Measurements from ENCODE around the gene CREG1.

The CREG1 gene

DNA sequence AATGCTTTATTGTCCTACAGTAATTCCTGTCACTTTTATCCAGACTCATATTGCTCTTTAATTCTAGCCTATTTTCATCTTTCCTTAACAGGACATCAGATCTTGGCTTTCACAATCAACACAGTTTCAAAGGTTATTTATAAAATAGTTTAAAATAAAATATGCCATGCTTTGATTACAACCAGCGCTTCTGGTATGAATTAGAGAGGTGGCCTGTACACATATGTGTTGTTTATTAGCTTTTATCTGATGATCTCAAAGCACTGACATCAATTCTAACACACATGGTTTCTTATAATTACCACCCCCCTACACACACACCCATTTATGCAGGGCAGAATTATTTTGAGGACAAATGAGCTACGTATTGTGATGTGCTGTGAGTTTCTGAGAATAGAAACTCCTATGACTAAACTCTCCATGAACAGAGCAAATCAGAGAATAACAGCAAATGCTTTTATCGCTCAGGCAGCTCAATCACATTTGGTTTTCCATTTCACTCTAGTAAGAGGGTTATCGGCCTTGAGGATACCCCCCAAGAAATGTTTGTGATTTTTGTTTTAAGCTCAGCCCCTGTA lies 53.2 kb downstream of the CREG1 start:
- Histone ChIP-seq H3K36me3 (ENCODE audit: insufficient read depth, low read length) (no peaks in the 10 kb centered on the region), H3K4me3 (ENCODE audit: low read depth in 1 of 2, low read length in 2 of 2) (no peak overlapping the region), H3K27ac (ENCODE audit: low read depth, low read length) (no peak overlapping the region), H3K9ac (ENCODE audit: low read length) (no peak overlapping the region), H3K4me1 (ENCODE audit: insufficient read depth, low read length) (no peaks in the 10 kb centered on the region), H3K9me3 (ENCODE audit: low read length) (no peaks in the 10 kb centered on the region), H3K27me3 (ENCODE audit: control insufficient read depth in 1 of 2, insufficient read depth in 2 of 2, low read length in 2 of 2) (no peaks in the 10 kb centered on the region)

DNA sequence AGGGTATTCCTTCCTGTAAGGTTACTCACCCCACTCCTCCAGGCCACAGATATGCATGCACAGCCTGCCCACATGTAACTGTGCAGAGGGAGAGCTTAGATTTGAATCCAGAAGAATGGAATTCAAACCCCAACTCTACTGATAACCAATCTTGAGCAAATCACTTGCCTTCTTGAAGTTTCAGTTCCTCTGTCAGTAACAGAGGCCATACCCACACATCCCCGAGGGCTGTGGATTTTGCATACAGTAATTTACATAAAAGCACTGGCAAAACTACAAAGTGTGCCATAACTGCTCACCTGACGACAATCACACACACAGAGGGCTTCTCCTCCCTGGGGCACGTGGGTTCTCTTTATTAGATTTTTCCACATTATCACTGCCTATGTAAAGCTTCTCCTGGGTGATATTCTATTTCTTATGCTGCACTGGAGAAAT lies 53.9 kb downstream of the CREG1 start:
- H3K4me1 ChIP-seq (ENCODE audit: insufficient read depth, low read length), result no peaks in the 10 kb centered on the region
- H3K9ac ChIP-seq (ENCODE audit: low read length), result no peak overlapping the region
- no peaks in the 10 kb centered on the region for H3K27me3 ChIP-seq (ENCODE audit: control insufficient read depth in 1 of 2, insufficient read depth in 2 of 2, low read length in 2 of 2)
- no peak overlapping the region for H3K27ac ChIP-seq (ENCODE audit: low read depth, low read length)
- H3K36me3 ChIP-seq (ENCODE audit: insufficient read depth, low read length), result no peaks in the 10 kb centered on the region
- H3K4me3 ChIP-seq (ENCODE audit: low read depth in 1 of 2, low read length in 2 of 2), result no peak overlapping the region
- H3K9me3 ChIP-seq (ENCODE audit: low read length), result no peaks in the 10 kb centered on the region

DNA sequence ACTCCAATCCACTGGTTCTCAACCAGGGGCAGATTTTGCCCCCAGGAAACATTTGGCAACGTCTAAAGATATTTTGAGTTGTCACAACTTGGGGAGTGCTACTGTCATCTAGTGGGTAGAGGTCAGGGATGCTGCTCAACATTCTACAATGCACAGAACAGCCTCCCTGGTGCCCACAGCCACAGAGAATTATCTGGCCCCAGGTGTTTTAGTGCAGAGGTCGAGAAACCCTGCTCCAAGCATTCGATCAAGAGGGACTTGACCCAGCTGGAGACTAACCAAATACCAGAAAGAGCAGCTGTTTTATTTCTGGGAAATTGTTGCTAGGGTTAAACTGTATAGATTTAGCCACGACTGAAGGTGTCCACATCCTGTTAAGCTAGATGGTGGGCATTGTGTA lies 54.5 kb downstream of the CREG1 start:
- Histone ChIP-seq H3K9me3 (ENCODE audit: low read length) (no peaks in the 10 kb centered on the region), H3K4me3 (ENCODE audit: low read depth in 1 of 2, low read length in 2 of 2) (no peak overlapping the region), H3K36me3 (ENCODE audit: insufficient read depth, low read length) (no peaks in the 10 kb centered on the region), H3K27ac (ENCODE audit: low read depth, low read length) (no peak overlapping the region), H3K9ac (ENCODE audit: low read length) (no peak overlapping the region), H3K4me1 (ENCODE audit: insufficient read depth, low read length) (no peaks in the 10 kb centered on the region), H3K27me3 (ENCODE audit: control insufficient read depth in 1 of 2, insufficient read depth in 2 of 2, low read length in 2 of 2) (no peaks in the 10 kb centered on the region)

DNA sequence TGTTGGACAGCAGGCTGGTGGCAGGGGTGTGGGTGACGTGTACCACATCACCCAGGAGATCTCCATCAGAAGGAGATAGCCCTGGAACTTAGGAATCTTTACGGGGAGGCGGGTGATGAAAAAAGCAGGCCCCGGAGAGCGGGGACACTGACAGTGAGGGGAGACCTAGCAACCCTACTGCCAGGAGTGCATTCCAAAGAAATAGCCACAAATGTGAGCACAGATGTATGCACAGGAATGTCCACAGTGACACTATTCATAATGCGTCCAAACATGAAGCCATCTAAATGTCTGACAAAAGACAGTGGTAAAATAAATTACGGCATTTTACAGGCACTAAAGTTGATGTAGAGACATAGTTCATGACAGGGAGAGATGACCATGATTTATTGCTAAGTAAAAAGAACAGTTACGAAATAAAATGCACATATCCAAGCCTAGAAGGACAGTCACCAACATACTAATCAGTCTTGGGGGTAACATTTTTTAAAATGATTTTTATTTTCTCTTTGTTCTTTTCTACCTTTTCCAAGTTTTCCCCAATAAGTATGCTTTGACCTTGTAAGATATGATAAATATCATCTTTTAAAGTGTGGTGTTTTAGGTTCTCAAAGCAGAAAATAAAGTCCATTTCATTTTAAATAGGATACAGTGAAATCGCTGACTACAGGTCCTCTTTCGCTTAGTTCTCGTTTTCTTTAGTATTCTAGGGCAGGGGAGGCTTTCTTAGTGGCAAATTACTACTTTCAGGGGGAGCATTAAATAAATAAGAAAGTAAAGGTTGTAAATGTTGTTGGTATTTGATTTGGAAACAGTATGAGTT lies 56.6 kb downstream of the CREG1 start:
- Histone ChIP-seq H3K27ac (ENCODE audit: low read depth, low read length) (no peak overlapping the region), H3K36me3 (ENCODE audit: insufficient read depth, low read length) (no peaks in the 10 kb centered on the region), H3K4me3 (ENCODE audit: low read depth in 1 of 2, low read length in 2 of 2) (no peak overlapping the region), H3K9ac (ENCODE audit: low read length) (no peak overlapping the region), H3K27me3 (ENCODE audit: control insufficient read depth in 1 of 2, insufficient read depth in 2 of 2, low read length in 2 of 2) (no peaks in the 10 kb centered on the region), H3K9me3 (ENCODE audit: low read length) (no peaks in the 10 kb centered on the region), H3K4me1 (ENCODE audit: insufficient read depth, low read length) (no peaks in the 10 kb centered on the region)

DNA sequence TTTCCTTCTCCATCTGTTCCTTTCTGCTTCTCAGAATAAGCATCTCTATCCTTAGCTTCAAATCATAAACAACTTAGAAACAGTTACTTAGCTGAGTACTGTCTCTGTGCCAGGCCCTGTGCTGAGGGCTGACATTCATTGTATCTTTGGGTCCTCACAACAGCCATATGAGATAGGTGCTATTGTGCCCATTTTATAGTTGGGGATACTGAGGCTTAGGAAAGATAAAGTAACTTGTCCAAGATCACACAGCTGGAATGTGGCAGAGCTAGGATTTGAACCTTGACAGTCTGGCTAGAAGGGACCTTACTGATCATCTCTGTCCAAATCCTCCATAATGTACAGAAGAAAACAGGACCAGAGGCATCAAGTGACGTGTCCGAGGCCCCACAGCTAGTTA lies 60.2 kb downstream of the CREG1 start:
- H3K9ac ChIP-seq (ENCODE audit: low read length), result no peak overlapping the region
- no peak overlapping the region for H3K27ac ChIP-seq (ENCODE audit: low read depth, low read length)
- no peaks in the 10 kb centered on the region for H3K27me3 ChIP-seq (ENCODE audit: control insufficient read depth in 1 of 2, insufficient read depth in 2 of 2, low read length in 2 of 2)
- H3K4me3 ChIP-seq (ENCODE audit: low read depth in 1 of 2, low read length in 2 of 2), result no peak overlapping the region
- no peaks in the 10 kb centered on the region for H3K36me3 ChIP-seq (ENCODE audit: insufficient read depth, low read length)
- H3K9me3 ChIP-seq (ENCODE audit: low read length), result no peaks in the 10 kb centered on the region
- H3K4me1 ChIP-seq (ENCODE audit: insufficient read depth, low read length), result no peaks in the 10 kb centered on the region

DNA sequence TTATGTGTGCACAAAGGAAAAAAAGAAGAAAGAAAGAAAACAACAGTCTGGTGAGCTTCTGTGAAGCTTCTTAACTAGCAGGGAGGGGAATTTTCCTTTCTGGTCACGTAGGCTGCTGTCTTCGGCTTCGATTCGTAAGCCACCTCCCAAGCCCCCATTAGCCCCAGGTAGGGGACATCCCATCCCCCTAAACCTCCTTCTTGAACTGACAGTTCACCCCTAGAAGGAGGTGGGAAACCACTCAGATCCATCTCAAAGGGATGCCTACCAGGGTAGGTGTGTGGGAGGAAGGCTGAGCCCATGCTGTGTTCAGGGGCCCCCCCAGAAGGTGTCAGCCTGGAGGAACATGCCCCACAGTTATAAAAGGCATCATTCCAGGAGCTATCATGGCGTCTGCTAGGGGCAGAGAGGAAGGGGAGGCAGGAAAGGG lies 61.1 kb downstream of the CREG1 start:
- Histone ChIP-seq H3K4me1 (ENCODE audit: insufficient read depth, low read length) (no peaks in the 10 kb centered on the region), H3K27ac (ENCODE audit: low read depth, low read length) (no peak overlapping the region), H3K9me3 (ENCODE audit: low read length) (no peaks in the 10 kb centered on the region), H3K4me3 (ENCODE audit: low read depth in 1 of 2, low read length in 2 of 2) (no peak overlapping the region), H3K36me3 (ENCODE audit: insufficient read depth, low read length) (no peaks in the 10 kb centered on the region), H3K9ac (ENCODE audit: low read length) (no peak overlapping the region), H3K27me3 (ENCODE audit: control insufficient read depth in 1 of 2, insufficient read depth in 2 of 2, low read length in 2 of 2) (no peaks in the 10 kb centered on the region)

DNA sequence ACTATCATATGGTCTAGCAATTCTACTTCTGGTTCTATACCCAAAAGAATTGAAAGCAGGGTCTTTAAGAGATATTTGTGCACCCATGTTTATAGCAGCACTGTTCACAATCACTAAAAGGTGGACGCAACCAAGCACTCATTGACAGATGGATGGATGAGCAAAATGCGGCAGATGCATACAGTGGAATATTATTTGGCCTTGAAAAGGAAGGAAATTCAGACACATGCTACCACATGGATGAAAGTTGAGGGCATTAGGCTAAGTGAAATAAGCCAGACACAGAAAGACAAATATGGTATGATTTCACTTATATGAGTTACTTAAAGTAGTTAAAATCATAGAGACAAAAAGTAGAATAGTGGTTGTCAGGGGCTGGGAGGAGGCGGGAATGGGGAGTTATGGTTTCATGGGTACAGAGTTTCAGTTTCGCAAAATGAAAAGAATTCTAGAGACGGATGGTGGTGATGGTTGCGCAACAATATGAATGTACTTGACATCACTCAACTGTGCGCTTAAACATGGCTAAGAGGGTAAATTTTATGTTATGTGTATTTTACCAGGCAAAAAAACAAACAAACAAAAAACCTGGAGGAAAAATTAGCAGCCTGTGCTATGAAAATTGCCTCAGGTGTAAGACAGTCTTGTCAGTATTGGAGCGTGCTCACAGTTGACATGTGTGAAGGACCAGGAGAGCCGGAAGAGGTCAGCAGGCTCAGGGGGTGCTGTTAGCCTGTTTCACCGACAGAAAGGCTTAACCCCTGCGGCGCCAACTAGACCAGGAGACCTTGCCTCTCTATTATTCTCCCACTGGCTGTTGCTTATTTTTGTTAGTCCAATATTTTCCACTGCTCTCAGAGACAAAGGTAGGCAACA lies 61.7 kb downstream of the CREG1 start:
- Histone ChIP-seq H3K9ac (ENCODE audit: low read length) (no peak overlapping the region), H3K27ac (ENCODE audit: low read depth, low read length) (no peak overlapping the region), H3K36me3 (ENCODE audit: insufficient read depth, low read length) (no peaks in the 10 kb centered on the region), H3K9me3 (ENCODE audit: low read length) (no peaks in the 10 kb centered on the region), H3K27me3 (ENCODE audit: control insufficient read depth in 1 of 2, insufficient read depth in 2 of 2, low read length in 2 of 2) (no peaks in the 10 kb centered on the region), H3K4me1 (ENCODE audit: insufficient read depth, low read length) (no peaks in the 10 kb centered on the region), H3K4me3 (ENCODE audit: low read depth in 1 of 2, low read length in 2 of 2) (no peak overlapping the region)
